Measurements from ENCODE around the gene PSD4.

Gene PSD4

GRCh38 chr2:113180131-113180946 lies 6.6 kb downstream of the PSD4 start:
- no peak overlapping the region for H2BK12ac ChIP-seq (ENCODE audit: low read length in 2 of 2)
- no peak overlapping the region for H4K91ac ChIP-seq (ENCODE audit: low read length)
- no peak overlapping the region for H3K4me3 ChIP-seq (ENCODE audit: insufficient read depth in 1 of 2, low read depth in 1 of 2, low read length in 2 of 2)
- no peak overlapping the region for H3K14ac ChIP-seq (ENCODE audit: low read length in 2 of 2)
- no peak for DNase-seq
- H2AK5ac ChIP-seq (ENCODE audit: low read length, severe bottlenecking) = peak overlapping the region; percentile 38
- no peak overlapping the region for H2BK15ac ChIP-seq (ENCODE audit: low read depth, poor library complexity, severe bottlenecking)
- no peak overlapping the region for H2BK5ac ChIP-seq (ENCODE audit: low read depth, low read length, poor library complexity, severe bottlenecking)
- H3K9me3 ChIP-seq (ENCODE audit: control insufficient read depth, low read length) = no peaks in the 10 kb centered on the region
- H3K9ac ChIP-seq (ENCODE audit: low read length) = no peak overlapping the region
- WGBS = 57% methylated on average over 14 of the region's 17 CpGs
- no peaks in the 10 kb centered on the region for H3K27me3 ChIP-seq (ENCODE audit: control insufficient read depth in 1 of 2, insufficient read depth in 1 of 2, low read length in 2 of 2)
- H3K4me2 ChIP-seq (ENCODE audit: low read length, poor library complexity, severe bottlenecking) = no peak overlapping the region
- no peak overlapping the region for H3K4ac ChIP-seq (ENCODE audit: low read depth in 1 of 2, low read length in 2 of 2)
- H2BK120ac ChIP-seq (ENCODE audit: low read depth, low read length) = no peak overlapping the region
- H3K18ac ChIP-seq (ENCODE audit: low read depth in 1 of 2, low read length in 2 of 2) = no peak overlapping the region
- H3K36me3 ChIP-seq (ENCODE audit: control insufficient read depth in 1 of 2, insufficient read depth in 2 of 2, low read depth in 1 of 2, low read length in 2 of 2) = peaks cover 0 to 15% of the 10 kb centered on the region in 2 experiments
- H3K23ac ChIP-seq (ENCODE audit: low read length in 2 of 2) = no peak overlapping the region
- H2AFZ ChIP-seq (ENCODE audit: low read depth, low read length) = no peak overlapping the region
- H4K8ac ChIP-seq (ENCODE audit: low read length) = no peak overlapping the region
- peaks cover 11% of the 10 kb centered on the region for H3K4me1 ChIP-seq (ENCODE audit: control insufficient read depth, insufficient read depth, low read depth, low read length)
- H3K27ac ChIP-seq (ENCODE audit: low read length, poor library complexity, severe bottlenecking) = no peak overlapping the region
- no peaks in the 10 kb centered on the region for H3K79me1 ChIP-seq (replicated peaks; ENCODE audit: low read length, poor library complexity, severe bottlenecking)

- Histone ChIP-seq H3K9ac (ENCODE audit: low read length) (no peak overlapping the region), H2AFZ (ENCODE audit: low read depth, low read length) (no peak overlapping the region), H3K4me1 (ENCODE audit: control insufficient read depth, insufficient read depth, low read depth, low read length) (peaks cover 15% of the 10 kb centered on the region), H3K4me3 (ENCODE audit: insufficient read depth in 1 of 2, low read depth in 1 of 2, low read length in 2 of 2) (no peak overlapping the region), H3K36me3 (ENCODE audit: control insufficient read depth in 1 of 2, insufficient read depth in 2 of 2, low read depth in 1 of 2, low read length in 2 of 2) (peaks cover 0 to 13% of the 10 kb centered on the region in 2 experiments), H2BK5ac (ENCODE audit: low read depth, low read length, poor library complexity, severe bottlenecking) (no peak overlapping the region), H3K79me1 (replicated peaks; ENCODE audit: low read length, poor library complexity, severe bottlenecking) (no peaks in the 10 kb centered on the region), H2BK120ac (ENCODE audit: low read depth, low read length) (no peak overlapping the region), H3K4me2 (ENCODE audit: low read length, poor library complexity, severe bottlenecking) (no peak overlapping the region), H3K23ac (ENCODE audit: low read length in 2 of 2) (no peak overlapping the region), H3K27ac (ENCODE audit: low read length, poor library complexity, severe bottlenecking) (no peak overlapping the region), H4K91ac (ENCODE audit: low read length) (no peak overlapping the region), H3K27me3 (ENCODE audit: control insufficient read depth in 1 of 2, insufficient read depth in 1 of 2, low read length in 2 of 2) (no peaks in the 10 kb centered on the region), H3K18ac (ENCODE audit: low read depth in 1 of 2, low read length in 2 of 2) (no peak overlapping the region), H3K4ac (ENCODE audit: low read depth in 1 of 2, low read length in 2 of 2) (no peak overlapping the region), H3K14ac (ENCODE audit: low read length in 2 of 2) (no peak overlapping the region), H2AK5ac (ENCODE audit: low read length, severe bottlenecking) (no peak overlapping the region), H3K9me3 (ENCODE audit: control insufficient read depth, low read length) (no peaks in the 10 kb centered on the region), H4K8ac (ENCODE audit: low read length) (no peak overlapping the region), H2BK12ac (ENCODE audit: low read length in 2 of 2) (no peak overlapping the region), H2BK15ac (ENCODE audit: low read depth, poor library complexity, severe bottlenecking) (no peak overlapping the region)
- WGBS = 48% methylated on average over 8 of the region's 8 CpGs
- DNase-seq = peak; percentile 50
These were observed 7.7 kb downstream of the PSD4 start for GRCh38 chr2:113181258-113182051.

- Histone ChIP-seq H3K4me3 (ENCODE audit: insufficient read depth in 1 of 2, low read depth in 1 of 2, low read length in 2 of 2) (no peak overlapping the region), H3K36me3 (ENCODE audit: control insufficient read depth in 1 of 2, insufficient read depth in 2 of 2, low read depth in 1 of 2, low read length in 2 of 2) (peaks cover 0 to 13% of the 10 kb centered on the region in 2 experiments), H4K8ac (ENCODE audit: low read length) (no peak overlapping the region), H3K9me3 (ENCODE audit: control insufficient read depth, low read length) (no peaks in the 10 kb centered on the region), H3K18ac (ENCODE audit: low read depth in 1 of 2, low read length in 2 of 2) (no peak overlapping the region), H3K9ac (ENCODE audit: low read length) (no peak overlapping the region), H2AK5ac (ENCODE audit: low read length, severe bottlenecking) (no peak overlapping the region), H2BK120ac (ENCODE audit: low read depth, low read length) (no peak overlapping the region), H3K27ac (ENCODE audit: low read length, poor library complexity, severe bottlenecking) (no peak overlapping the region), H2BK12ac (ENCODE audit: low read length in 2 of 2) (no peak overlapping the region), H3K14ac (ENCODE audit: low read length in 2 of 2) (no peak overlapping the region), H3K4me2 (ENCODE audit: low read length, poor library complexity, severe bottlenecking) (no peak overlapping the region), H3K23ac (ENCODE audit: low read length in 2 of 2) (no peak overlapping the region), H3K27me3 (ENCODE audit: control insufficient read depth in 1 of 2, insufficient read depth in 1 of 2, low read length in 2 of 2) (no peaks in the 10 kb centered on the region), H3K79me1 (replicated peaks; ENCODE audit: low read length, poor library complexity, severe bottlenecking) (no peaks in the 10 kb centered on the region), H2AFZ (ENCODE audit: low read depth, low read length) (no peak overlapping the region), H3K4me1 (ENCODE audit: control insufficient read depth, insufficient read depth, low read depth, low read length) (peaks cover 15% of the 10 kb centered on the region), H2BK5ac (ENCODE audit: low read depth, low read length, poor library complexity, severe bottlenecking) (no peak overlapping the region), H4K91ac (ENCODE audit: low read length) (no peak overlapping the region), H2BK15ac (ENCODE audit: low read depth, poor library complexity, severe bottlenecking) (no peak overlapping the region), H3K4ac (ENCODE audit: low read depth in 1 of 2, low read length in 2 of 2) (no peak overlapping the region)
- 90% methylated on average over 14 of the region's 15 CpGs for WGBS
- DNase-seq = no peak
These were observed 8.9 kb downstream of the PSD4 start for GRCh38 chr2:113182471-113183260.

Data from mesenchymal stem cell (in vitro differentiated cells and primary cell).